Nephron (organoid): ENCODE results near the gene RWDD3.

ENCODE experiments used
- H3K27ac Mint-ChIP-seq, 3 experiments: 2 replicates each; pipeline ENCODE4 v1.8.0; 2020; ENCODE audit warnings: mixed read lengths in 3 of 3, mild to moderate bottlenecking in 2 of 3, moderate library complexity in 1 of 3
- H3K27me3 Mint-ChIP-seq: 2 replicates; pipeline ENCODE4 v1.8.0; 2021; ENCODE audit warnings: low read depth, mild to moderate bottlenecking, moderate library complexity, mixed read lengths
- H3K36me3 Mint-ChIP-seq: 2 replicates; pipeline ENCODE4 v1.8.0; 2020; ENCODE audit warnings: low read depth, mixed read lengths
- H3K4me1 Mint-ChIP-seq: 2 replicates; pipeline ENCODE4 v1.8.0; 2020; ENCODE audit warnings: mixed read lengths
- H3K4me3 Mint-ChIP-seq, 3 experiments: 2 replicates each; pipeline ENCODE4 v1.8.0; 2020; ENCODE audit warnings: mild to moderate bottlenecking in 3 of 3, mixed read lengths in 3 of 3, moderate library complexity in 2 of 3
- H3K9me3 Mint-ChIP-seq: 2 replicates; pipeline ENCODE4 v1.8.0; 2020; ENCODE audit warnings: mixed read lengths
- TF ChIP-seq, protein P1 (sequence below), 3 experiments: fragments of 200-600 bp; sonication (generic); IDR thresholded peaks; one replicate each; pipeline ENCODE4 v1.5.0; 2021; ENCODE audit warnings: antibody characterized with exemption in 3 of 3; ENCODE audit not compliant: unreplicated experiment in 3 of 3

The RWDD3 gene

DNA sequence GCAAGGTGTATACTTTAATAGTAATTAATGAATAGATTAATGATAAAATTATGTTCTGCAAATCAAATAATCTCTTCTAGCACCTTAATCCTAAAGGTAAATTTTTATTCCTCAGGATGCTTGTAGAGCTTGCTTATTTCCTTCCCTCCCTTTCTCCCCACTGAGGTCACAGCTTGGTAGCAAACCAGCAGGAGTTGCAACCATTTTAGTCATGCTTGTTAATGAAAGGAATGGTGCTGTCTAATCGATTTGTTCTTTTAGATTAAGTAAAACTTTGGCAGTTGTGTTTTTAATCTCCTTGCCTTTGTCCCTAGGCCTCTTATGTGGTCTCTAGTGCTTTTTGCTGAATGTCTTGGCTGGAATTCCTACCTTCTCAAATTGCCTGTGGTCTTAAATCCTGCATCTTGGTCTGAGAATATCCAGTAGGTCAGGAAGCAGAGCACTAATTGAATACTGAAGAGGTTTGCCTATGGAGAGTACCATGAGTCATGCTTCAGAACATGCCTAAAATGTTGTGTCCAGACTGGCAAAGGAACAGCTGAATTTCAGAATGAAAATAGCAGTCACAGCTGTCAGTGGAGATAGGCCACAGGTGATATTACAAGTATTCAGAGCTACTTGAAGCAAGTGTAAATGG is 36.3 kb upstream of the RWDD3 start:
- Mint-ChIP-seq H3K9me3 (no peaks in the 10 kb centered on the region), H3K36me3 (no peaks in the 10 kb centered on the region), H3K27me3 (no peaks in the 10 kb centered on the region), H3K4me3 (peak overlapping the region in 2 of 3 experiments; percentile 43 to 63), H3K27ac (peak overlapping the region in 2 of 3 experiments; percentile 8 to 70), H3K4me1 (peaks cover 37% of the 10 kb centered on the region)
- TF ChIP-seq, protein P1, sequence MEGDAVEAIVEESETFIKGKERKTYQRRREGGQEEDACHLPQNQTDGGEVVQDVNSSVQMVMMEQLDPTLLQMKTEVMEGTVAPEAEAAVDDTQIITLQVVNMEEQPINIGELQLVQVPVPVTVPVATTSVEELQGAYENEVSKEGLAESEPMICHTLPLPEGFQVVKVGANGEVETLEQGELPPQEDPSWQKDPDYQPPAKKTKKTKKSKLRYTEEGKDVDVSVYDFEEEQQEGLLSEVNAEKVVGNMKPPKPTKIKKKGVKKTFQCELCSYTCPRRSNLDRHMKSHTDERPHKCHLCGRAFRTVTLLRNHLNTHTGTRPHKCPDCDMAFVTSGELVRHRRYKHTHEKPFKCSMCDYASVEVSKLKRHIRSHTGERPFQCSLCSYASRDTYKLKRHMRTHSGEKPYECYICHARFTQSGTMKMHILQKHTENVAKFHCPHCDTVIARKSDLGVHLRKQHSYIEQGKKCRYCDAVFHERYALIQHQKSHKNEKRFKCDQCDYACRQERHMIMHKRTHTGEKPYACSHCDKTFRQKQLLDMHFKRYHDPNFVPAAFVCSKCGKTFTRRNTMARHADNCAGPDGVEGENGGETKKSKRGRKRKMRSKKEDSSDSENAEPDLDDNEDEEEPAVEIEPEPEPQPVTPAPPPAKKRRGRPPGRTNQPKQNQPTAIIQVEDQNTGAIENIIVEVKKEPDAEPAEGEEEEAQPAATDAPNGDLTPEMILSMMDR (IDR thresholded peaks at IDR 0.05; ENCODE audit: unreplicated experiment in 3 of 3): no peak

DNA sequence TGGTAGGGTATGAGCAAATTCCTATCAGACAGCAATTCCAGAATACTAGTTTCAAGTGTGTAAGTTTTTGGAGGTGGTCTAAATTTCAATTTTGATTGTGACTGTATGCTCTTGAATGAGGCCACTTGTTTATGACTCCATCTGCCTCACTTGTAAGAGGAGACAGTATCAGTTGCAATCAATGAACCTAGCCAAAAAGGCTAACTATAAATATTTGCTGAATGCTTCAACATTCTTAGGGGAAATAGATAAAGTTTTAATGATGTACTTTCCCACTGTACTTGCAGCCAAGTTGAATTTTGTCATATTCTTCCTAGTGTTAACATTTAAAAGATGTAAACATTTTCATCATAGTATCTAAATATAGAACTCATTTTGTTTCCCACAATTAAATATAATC is 32.1 kb upstream of the RWDD3 start:
- Mint-ChIP-seq H3K4me1 (peaks cover 20% of the 10 kb centered on the region), H3K4me3 (no peak overlapping the region), H3K9me3 (no peaks in the 10 kb centered on the region), H3K36me3 (no peaks in the 10 kb centered on the region), H3K27ac (no peak overlapping the region), H3K27me3 (no peaks in the 10 kb centered on the region)
- TF ChIP-seq, protein P1 (IDR thresholded peaks at IDR 0.05; ENCODE audit: unreplicated experiment in 3 of 3): no peak

DNA sequence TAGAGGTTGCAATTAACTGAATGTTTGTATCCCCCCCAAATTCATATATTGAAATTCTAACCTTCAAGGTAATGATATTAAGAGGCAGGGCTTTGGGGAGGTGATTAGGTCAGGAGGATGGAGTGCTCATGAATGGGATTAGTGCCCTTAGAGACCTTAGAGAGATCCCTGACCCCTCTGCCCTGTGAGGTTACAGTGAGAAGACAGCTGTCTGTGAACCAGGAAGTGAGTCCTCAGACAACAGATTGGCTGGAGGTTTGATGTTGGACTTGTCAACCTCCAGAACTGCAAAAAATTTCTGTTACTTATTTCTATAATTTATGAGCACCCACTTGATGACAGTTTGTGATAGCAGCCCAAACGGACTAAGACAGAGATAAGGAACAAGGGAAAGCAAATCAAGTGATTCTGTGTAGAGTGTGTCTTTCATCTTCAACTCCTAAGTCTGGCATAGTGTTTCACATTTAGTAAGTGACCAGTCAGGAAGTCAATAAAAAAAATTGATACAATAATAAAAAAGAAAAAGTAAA is 30.0 kb upstream of the RWDD3 start:
- Mint-ChIP-seq H3K9me3 (no peaks in the 10 kb centered on the region), H3K27ac (no peak overlapping the region), H3K4me3 (no peak overlapping the region), H3K27me3 (no peaks in the 10 kb centered on the region), H3K4me1 (peaks cover 6% of the 10 kb centered on the region), H3K36me3 (no peaks in the 10 kb centered on the region)
- TF ChIP-seq, protein P1 (IDR thresholded peaks at IDR 0.05; ENCODE audit: unreplicated experiment in 3 of 3): no peak

DNA sequence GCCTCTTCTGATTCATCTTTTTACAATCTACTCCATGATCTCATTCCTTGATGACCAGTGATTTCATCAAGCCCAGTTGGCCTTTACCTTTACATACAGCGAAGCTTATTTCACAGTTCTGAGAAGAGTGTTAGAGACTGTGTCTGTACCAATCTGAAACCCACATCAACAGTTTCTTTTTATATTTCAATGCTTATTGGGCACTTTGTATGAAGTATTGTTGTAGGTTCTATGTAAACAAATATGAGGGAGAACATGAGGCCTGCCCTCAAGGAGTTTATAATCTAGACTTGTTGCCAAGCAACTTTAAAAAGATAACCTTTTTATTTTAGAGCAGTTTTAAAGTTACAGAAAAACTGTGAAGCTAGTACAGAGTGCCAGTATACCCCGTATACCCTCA is 27.5 kb upstream of the RWDD3 start:
- no peaks in the 10 kb centered on the region for H3K36me3 Mint-ChIP-seq
- H3K27ac Mint-ChIP-seq: no peak overlapping the region
- no peaks in the 10 kb centered on the region for H3K27me3 Mint-ChIP-seq
- peaks cover 3% of the 10 kb centered on the region for H3K9me3 Mint-ChIP-seq
- TF ChIP-seq, protein P1 (IDR thresholded peaks at IDR 0.05; ENCODE audit: unreplicated experiment in 3 of 3): no peak
- H3K4me3 Mint-ChIP-seq: no peak overlapping the region
- H3K4me1 Mint-ChIP-seq: no peaks in the 10 kb centered on the region

DNA sequence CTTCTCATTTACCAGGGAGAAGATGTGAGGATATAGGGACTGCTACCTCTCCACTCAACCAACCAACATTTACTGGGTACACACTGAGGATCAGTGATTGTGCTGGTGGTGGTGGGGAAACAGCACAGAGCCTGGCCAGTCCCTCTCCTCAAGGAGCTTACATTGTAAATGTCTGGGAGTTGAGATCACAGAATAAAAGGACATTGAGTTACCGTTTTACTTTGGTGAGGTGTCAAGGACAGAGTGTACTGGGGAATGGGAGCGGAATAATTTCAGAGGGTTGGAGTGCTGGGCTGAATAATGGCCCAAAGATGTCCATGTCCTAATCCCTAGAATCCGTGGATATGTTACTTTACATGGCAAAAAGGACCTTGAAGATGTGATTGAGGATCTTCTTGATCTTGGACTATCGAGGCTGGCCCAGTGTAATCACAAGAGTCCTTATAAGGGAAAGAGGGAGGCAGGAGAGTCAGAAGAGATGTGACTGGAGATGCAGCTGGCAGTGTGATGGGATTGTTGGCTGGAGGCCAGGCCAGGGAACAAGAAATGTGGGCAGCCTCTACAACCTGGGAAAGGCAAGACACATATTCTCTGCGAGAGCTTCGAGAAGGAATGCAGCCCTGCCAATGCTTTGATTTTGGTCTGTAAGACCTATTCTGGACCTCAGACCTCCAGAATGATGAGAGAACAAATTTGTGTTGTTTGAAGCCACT is 26.6 kb upstream of the RWDD3 start:
- TF ChIP-seq, protein P1 (IDR thresholded peaks at IDR 0.05; ENCODE audit: unreplicated experiment in 3 of 3): no peak
- Mint-ChIP-seq H3K4me1 (no peaks in the 10 kb centered on the region), H3K4me3 (no peak overlapping the region), H3K9me3 (peaks cover 5% of the 10 kb centered on the region), H3K27me3 (no peaks in the 10 kb centered on the region), H3K36me3 (no peaks in the 10 kb centered on the region), H3K27ac (no peak overlapping the region)
